ENCODE results near the gene WDR53. TPM values are rescaled to one million over a fixed set of nuclear protein-coding genes. Genes with fewer than 3 reads are reported as not detected.

WDR53 gene
- total RNA-seq, 2 experiments from 2014 or later: 18.4 to 20.9 TPM

DNA sequence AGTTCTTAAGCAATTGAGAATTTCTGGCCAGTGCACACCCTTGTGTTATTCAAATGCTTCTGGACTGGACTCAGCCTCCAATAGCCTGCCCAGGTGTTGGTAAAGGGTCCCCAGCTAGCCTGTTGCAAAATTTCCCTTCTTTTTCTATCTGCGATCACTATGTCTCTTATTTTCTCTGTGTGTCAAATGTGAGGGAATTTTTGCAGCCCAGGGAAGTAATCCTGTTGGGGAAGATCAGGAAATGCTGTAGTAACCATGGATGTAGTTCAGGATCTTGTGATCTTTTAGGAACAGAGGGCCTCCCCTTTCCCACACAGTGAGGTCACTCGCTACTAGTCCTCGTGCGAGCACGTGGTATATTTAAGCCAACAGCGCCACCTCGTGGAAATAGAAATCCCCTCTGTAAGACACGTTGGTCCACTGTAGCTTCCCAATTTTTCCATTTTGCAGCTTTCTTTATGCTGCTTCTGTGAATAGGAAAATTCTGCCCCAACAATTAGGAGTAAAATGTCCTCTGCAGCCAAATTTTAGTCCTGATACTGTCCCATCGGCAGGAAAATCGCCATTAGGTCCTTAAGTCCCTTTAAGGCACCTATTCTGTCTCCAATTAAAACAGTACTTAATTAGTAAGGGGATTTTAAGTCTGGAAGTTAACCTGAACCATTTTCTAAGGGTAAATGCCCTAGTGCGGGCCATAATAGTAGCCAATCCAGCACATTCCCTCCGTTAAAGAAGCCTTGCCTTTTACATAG lies 49.2 kb downstream of the WDR53 start:
- CTCF ChIA-PET: interaction anchor here (0.6 to 3.6 kb wide), 5 partner anchors 10 to 453 kb away, joined by 3 to 14 read pairs (median 4); no protein-coding TSS in a partner anchor

DNA sequence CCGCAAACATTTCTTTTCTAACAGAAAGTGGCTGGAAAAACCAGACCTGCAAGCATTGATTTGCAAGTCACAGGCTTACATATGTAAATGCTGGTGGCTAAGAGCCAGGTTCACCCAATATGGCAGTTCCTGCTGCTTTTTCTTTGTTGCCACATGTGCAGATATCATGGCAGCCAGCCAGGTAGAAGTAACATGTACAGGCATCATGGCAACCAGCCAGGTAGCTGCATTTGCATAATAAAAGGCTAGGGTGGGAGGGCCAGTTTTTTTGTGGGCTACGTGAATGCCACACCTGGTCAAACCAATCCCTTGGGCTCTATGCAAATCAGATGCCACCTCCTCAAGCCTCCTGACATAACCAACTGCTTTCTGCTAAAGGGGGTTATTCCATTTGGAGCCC lies 50.4 kb downstream of the WDR53 start:
- Histone ChIP-seq H3K27ac (ENCODE audit: low read depth in 1 of 2, low read length in 2 of 2) (no peak overlapping the region), H3K4me3 (ENCODE audit: low read length) (no peak overlapping the region), H3K36me3 (ENCODE audit: insufficient read depth, low read length) (no peaks in the 10 kb centered on the region), H3K4me1 (ENCODE audit: insufficient read depth, low read length) (no peaks in the 10 kb centered on the region), H3K9me3 (ENCODE audit: control insufficient read depth in 1 of 2, insufficient read depth in 1 of 2, low read length in 2 of 2) (peaks cover 29 to 55% of the 10 kb centered on the region in 2 experiments), H3K27me3 (ENCODE audit: control insufficient read depth in 1 of 2, insufficient read depth in 2 of 2, low read length in 2 of 2) (no peaks in the 10 kb centered on the region)
- Mint-ChIP-seq H3K27ac (no peak overlapping the region), H3K9me3 (peaks cover 22% of the 10 kb centered on the region), H3K4me1 (ENCODE audit: low read depth) (no peaks in the 10 kb centered on the region), H3K27me3 (peaks cover 4% of the 10 kb centered on the region), H3K36me3 (ENCODE audit: low read depth) (peaks cover 20% of the 10 kb centered on the region), H3K4me3 (no peak overlapping the region)
- intact Hi-C loops (cut with DNase I, micrococcal nuclease): no loop called here
- POLR2A ChIA-PET: interaction anchor here (0.6 kb wide), 1 partner anchor 15 kb away, joined by 4 read pairs; no protein-coding TSS in a partner anchor
- TF ChIP-seq, protein P1, sequence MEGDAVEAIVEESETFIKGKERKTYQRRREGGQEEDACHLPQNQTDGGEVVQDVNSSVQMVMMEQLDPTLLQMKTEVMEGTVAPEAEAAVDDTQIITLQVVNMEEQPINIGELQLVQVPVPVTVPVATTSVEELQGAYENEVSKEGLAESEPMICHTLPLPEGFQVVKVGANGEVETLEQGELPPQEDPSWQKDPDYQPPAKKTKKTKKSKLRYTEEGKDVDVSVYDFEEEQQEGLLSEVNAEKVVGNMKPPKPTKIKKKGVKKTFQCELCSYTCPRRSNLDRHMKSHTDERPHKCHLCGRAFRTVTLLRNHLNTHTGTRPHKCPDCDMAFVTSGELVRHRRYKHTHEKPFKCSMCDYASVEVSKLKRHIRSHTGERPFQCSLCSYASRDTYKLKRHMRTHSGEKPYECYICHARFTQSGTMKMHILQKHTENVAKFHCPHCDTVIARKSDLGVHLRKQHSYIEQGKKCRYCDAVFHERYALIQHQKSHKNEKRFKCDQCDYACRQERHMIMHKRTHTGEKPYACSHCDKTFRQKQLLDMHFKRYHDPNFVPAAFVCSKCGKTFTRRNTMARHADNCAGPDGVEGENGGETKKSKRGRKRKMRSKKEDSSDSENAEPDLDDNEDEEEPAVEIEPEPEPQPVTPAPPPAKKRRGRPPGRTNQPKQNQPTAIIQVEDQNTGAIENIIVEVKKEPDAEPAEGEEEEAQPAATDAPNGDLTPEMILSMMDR (IDR thresholded peaks at IDR 0.05): no peak
- ATAC-seq (ENCODE audit: poor library complexity) (no peak), DNase-seq (no peak)
- CTCF ChIA-PET: interaction anchor here (2.0 to 3.6 kb wide), 3 partner anchors 11 to 265 kb away, joined by 8 to 14 read pairs (median 9); no protein-coding TSS in a partner anchor

More for the DNA sequence above, 49.2 kb downstream of the WDR53 start:
- no peak overlapping the region for H3K27ac ChIP-seq (ENCODE audit: low read depth in 1 of 2, low read length in 2 of 2)
- no peak overlapping the region for H3K4me3 ChIP-seq (ENCODE audit: low read length)
- no peaks in the 10 kb centered on the region for H3K4me1 Mint-ChIP-seq (ENCODE audit: low read depth)
- POLR2A ChIA-PET: no interaction called here
- H3K9me3 Mint-ChIP-seq: peaks cover 22% of the 10 kb centered on the region
- peaks cover 4% of the 10 kb centered on the region for H3K27me3 Mint-ChIP-seq
- peaks cover 20% of the 10 kb centered on the region for H3K36me3 Mint-ChIP-seq (ENCODE audit: low read depth)
- TF ChIP-seq, protein P1 (IDR thresholded peaks at IDR 0.05): peak; percentile 50
- H3K36me3 ChIP-seq (ENCODE audit: insufficient read depth, low read length): no peaks in the 10 kb centered on the region
- H3K9me3 ChIP-seq (ENCODE audit: control insufficient read depth in 1 of 2, insufficient read depth in 1 of 2, low read length in 2 of 2): peaks cover 29 to 55% of the 10 kb centered on the region in 2 experiments
- DNase-seq (peak; percentile 23 to 77 (median 45)), ATAC-seq (ENCODE audit: poor library complexity) (no peak)
- intact Hi-C loops (cut with DNase I, micrococcal nuclease): loop anchor here (1.0 kb wide), 1 partner anchor 266 kb away; no protein-coding TSS in a partner anchor
- H3K4me1 ChIP-seq (ENCODE audit: insufficient read depth, low read length): no peaks in the 10 kb centered on the region
- H3K27me3 ChIP-seq (ENCODE audit: control insufficient read depth in 1 of 2, insufficient read depth in 2 of 2, low read length in 2 of 2): no peaks in the 10 kb centered on the region
- no peak overlapping the region for H3K4me3 Mint-ChIP-seq
- H3K27ac Mint-ChIP-seq: no peak overlapping the region

DNA sequence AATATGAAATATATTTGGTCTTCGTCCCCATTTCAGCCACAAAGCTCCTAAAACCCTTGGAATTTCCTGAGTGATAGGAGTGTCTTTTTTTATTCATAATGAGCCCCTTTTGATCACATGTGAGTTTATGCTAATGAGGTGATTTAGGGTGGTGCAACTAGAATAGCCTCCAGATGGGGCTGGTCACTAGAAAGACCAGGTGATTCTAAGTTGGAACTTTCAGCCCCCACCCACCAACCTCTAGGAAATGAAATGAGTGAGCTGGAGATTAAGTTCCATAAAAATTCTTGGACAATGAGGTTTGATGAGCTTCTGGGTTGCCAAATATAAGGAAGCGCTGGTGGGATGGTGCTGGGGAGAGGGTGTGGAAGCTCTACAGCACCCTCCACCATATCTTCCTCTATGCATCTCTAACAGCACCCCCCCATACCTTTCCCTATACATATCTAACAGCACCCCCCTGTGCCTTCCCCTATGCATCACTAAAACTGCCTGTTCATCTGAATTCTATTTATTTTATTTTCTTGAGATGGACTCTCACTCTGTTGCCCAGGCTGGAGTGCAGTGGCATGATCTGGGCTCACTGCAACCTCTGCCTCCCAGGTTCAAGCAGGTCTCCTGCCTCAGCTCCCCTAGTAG lies 51.1 kb downstream of the WDR53 start:
- POLR2A ChIA-PET: no interaction called here
- intact Hi-C loops (cut with DNase I, micrococcal nuclease): no loop called here

More for the DNA sequence above, 51.1 kb downstream of the WDR53 start:
- Histone ChIP-seq H3K4me1 (ENCODE audit: insufficient read depth, low read length) (no peaks in the 10 kb centered on the region), H3K9me3 (ENCODE audit: control insufficient read depth in 1 of 2, insufficient read depth in 1 of 2, low read length in 2 of 2) (peaks cover 29 to 55% of the 10 kb centered on the region in 2 experiments), H3K36me3 (ENCODE audit: insufficient read depth, low read length) (no peaks in the 10 kb centered on the region), H3K27ac (ENCODE audit: low read depth in 1 of 2, low read length in 2 of 2) (no peak overlapping the region), H3K27me3 (ENCODE audit: control insufficient read depth in 1 of 2, insufficient read depth in 2 of 2, low read length in 2 of 2) (no peaks in the 10 kb centered on the region), H3K4me3 (ENCODE audit: low read length) (no peak overlapping the region)
- no peak overlapping the region for H3K4me3 Mint-ChIP-seq
- H3K9me3 Mint-ChIP-seq: peaks cover 20% of the 10 kb centered on the region
- CTCF ChIA-PET: interaction anchor here (1.2 to 3.6 kb wide), 3 partner anchors 11 to 31 kb away, joined by 3 to 14 read pairs (median 9); no protein-coding TSS in a partner anchor
- no peak overlapping the region for H3K27ac Mint-ChIP-seq
- no peaks in the 10 kb centered on the region for H3K4me1 Mint-ChIP-seq (ENCODE audit: low read depth)
- H3K27me3 Mint-ChIP-seq: peaks cover 4% of the 10 kb centered on the region
- ATAC-seq (ENCODE audit: poor library complexity): no peak
- no peak for DNase-seq
- TF ChIP-seq, protein P1 (IDR thresholded peaks at IDR 0.05): no peak
- H3K36me3 Mint-ChIP-seq (ENCODE audit: low read depth): peaks cover 20% of the 10 kb centered on the region

Measured in CD4-positive, alpha-beta T cell (primary cell).